8988T (cell line): Measurements from ENCODE around the gene MMP2.

Experiments
- DNase-seq: peaks from one replicate; pipeline ENCODE4 v3.0.0; 2011

Gene MMP2

DNA sequence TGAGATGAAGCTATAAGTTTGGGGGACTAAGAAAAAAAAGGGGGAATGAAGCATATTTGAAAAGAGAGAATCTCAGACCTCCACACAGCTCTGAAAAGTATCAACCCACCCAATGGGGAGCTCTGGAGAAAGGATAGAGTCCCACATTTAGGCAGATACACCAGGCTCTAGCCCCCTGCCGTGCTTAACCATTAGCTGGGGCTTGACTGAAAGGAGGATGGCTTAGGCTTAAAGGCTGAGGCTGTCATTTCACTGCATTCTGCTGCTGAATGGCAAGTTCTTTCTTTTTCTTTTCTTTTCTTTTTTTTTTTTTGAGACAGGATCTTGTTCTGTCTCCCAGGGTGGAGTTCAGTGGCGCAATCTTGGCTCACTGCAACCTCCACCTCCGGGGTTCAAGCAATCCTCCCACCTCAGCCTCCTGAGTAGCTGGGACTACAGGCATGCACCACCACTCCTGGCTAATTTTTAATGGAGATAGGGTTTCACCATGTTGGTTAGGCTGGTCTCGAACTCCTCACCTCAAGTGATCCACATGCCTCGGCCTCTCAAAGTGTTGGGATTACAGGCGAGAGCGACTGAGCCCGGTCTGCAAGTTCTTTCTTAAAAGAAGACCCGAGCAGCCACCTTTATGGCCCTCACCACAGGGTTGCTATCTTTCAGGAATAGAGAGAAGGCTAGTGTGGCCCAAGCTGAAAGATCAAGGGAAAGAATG is 9.0 kb upstream of the MMP2 start:
- DNase-seq, result no peak

DNA sequence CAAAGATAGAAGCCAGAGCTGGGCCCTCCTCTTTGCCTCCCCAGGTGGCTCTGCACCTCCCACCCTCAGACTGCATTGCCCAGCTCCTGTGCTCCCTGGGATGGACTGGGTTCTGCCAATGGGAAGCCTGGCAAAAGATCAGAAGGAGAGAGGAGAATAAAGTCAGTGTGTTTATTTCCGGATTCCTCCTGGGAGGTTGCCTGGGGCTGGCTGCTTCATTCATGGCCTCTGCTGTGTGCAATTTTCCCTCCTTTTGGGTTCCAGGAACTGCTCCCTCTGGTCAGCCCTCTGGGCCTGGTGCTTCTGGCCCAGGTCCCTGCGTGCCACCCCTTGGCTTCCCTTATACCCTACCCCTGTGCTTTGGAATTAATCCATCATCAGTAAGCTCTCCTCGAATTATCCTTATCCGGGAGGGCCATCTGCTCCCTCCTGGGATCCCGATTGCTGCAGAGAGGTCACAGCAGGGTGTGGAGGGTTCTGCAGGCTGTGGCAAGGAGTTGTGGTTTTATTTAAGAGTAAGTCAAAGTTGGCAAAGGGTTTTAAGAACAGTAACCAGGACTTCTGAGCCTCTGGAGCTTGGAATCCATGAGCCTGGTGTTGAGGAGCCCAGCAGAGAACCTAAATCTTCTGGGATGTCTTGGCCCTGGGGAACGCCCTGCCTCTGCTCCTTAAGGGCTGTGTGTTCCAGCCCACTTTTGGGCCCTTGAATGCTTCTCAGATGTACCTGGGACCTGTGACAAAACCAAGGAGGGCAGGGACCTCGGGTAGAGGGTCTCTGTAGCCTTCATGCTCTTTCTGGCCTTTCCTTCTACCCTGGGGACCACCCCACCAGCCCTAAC is 8.2 kb upstream of the MMP2 start:
- DNase-seq, result no peak

DNA sequence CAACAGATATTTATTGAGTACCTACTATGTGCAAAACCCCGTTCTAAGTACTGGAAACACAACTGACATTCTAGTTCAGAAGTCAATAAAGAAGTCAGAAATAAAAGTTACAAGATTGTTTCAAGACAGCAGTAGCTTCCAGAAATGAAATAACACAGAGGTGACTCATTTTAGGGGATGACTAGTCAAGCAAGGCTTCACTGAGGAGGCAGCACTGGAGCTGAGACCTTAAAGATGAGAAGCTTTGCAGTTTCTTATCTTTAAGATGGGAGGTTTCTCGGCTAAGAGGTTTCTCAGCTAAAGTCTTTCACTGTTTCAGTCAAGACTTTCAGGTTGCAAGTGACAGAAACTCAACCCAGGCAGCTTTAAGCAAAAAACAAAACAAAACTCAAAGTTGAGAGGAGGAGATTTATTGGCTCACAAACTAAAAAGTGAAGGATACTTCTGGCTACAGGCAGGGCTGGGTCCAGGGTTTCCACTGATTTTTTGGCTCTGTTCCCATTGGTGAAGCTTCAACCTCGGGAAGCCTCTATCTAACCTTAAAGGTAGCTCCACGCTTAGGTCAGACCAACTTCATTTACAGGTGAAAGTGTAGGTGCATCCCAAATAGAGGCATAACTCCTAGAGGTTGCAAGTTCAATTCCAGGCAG is 7.4 kb upstream of the MMP2 start:
- no peak for DNase-seq

DNA sequence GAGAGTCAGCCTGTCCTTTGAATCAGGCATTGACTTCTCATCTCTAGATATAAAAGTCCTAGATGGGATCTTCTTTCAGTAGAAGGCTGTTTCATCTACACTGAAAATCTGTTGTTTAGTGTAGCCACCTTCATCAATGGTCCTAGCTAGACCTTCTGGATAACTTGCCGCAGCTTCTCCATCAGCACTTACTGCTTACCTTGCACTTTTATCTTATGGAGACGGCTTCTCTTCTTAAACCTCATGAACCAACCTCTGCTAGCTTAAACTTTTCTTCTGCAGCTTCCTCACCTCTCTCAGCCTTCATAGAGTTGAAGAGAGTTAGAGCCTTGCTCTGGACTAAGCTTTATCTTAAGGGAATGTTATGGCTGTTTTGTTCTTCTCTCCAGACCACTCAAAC is 5.4 kb upstream of the MMP2 start:
- no peak for DNase-seq

DNA sequence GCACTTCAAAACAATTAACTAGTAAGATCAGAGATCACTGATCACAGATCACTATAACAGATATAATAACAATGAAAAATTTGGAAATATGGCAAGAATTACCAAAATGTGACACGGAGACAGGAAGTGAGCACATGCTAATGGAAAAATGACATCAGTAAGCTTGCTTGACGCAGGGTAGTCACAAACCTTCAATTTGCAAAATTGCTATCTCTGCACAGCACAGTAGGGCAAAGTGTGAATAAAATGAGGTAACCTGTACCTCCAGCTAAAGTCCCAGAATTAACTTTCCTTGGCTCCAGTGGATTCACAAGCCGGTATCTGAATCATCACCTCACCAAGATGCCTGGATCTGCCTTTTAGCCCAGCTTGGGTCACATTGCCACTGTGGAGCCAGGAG is 4.2 kb upstream of the MMP2 start:
- DNase-seq, result no peak

DNA sequence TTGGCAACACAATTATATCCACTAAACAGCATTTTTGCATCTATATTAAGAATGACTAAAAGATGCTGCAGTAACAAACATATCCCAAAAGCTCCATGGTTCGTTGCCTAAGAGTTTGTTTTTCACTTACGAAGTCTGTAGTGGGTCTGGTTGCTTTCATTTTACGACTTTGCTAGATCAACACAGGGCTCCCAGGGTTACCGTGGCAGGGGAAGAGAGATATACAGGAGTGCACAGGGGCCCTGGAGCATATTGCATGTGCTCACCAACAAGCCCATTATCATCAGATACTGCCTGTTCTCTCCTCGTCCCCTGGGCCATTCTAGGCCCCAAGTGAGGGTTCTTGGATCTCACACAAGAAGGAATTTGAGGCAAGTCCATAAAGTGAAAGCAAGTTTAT is 3.1 kb upstream of the MMP2 start:
- DNase-seq, result no peak

GRCh38 chr16:55476625-55477533 is 2.1 kb upstream of the MMP2 start:
- no peak for DNase-seq

- DNase-seq, result no peak
These were observed 1.3 kb upstream of the MMP2 start for GRCh38 chr16:55477736-55478135.

DNA sequence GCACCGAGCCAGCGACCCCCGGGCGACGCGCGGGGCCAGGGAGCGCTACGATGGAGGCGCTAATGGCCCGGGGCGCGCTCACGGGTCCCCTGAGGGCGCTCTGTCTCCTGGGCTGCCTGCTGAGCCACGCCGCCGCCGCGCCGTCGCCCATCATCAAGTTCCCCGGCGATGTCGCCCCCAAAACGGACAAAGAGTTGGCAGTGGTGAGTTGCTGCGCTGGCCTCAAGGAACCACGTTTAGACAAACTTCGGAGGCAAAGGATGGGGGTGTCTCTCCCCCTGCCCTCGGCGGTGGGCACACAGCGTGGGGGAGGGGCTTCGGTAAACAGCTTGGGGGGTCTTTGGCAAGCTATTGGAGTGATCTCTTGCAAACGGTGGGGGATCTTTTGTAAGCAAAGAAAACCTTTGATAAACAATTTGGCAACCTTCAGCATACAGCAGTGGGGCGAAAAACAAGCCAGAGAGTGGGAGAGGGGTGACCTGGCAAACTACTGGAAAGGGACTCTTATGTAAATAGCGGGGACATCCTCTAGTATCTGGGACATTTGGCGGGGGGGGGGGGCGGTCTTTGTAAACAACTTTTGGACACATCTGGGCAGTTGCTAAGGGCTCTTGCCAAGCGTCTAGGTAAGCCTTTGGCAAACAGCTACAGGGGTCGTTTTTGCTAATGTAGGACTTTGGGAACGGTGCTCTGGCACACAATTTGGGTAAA is 587 bp downstream of the MMP2 start:
- no peak for DNase-seq

DNA sequence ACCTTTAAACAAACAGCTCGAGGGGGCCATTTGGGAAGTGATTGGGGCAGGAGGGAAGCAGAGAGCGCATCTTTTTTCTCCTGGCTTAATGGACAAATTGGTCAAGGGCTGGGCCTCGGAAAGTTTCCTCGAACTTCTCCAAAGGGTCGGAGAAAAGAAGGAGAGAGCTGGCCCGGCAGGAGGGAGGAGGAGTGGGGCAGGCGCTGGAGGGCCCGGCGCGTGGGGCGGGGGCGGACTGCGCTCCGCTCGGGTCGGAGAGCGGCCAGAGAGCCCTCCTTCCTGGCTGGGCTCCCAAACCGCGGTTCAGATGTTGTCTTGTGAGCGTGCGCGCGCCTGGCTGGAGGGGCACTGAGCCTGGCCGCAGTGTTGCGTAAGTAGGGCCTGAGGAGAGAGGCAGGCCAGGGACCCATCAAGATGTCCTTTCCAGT is 1.2 kb downstream of the MMP2 start:
- no peak for DNase-seq

- no peak for DNase-seq
These were observed 2.0 kb downstream of the MMP2 start for GRCh38 chr16:55481023-55481422.

GRCh38 chr16:55482056-55482455 is 3.1 kb downstream of the MMP2 start:
- no peak for DNase-seq

DNA sequence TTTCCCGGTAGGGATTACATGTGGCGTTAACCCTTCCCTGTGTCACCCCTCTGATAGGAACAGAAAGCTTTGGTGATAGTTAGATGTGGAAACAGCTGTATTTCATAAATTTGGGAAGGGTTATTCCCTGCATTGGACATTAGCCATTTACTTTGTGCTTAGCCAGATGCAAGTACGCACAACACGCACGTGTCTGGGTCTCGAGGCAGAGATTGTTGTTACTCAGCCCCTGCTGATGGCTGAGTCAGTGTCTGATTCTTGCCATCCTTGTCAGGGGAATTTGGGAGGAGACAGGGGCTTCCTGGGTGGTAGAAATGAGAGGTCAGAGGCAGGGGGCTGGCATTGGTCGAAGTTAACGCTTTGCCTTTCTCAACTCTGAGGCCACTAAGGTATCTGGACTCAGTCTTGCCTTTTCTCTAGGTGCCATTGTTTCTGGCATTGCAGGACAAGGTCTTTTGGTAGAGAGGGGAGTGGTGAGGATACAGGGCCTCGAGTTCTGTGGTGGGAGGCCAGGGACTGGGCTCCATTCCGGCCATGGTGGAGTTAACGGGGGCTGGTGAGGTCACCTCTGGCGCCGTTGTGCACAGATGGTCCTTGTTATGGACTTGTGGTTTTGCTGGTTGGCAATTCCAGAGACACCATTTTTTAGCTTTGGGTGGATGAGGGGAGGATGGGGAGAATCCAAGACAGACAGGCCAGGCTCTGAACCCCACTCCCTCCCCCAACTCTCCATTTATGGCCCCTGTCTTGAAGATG is 8.2 kb downstream of the MMP2 start:
- DNase-seq, result no peak

GRCh38 chr16:55488306-55488705 is 9.3 kb downstream of the MMP2 start:
- DNase-seq, result no peak

DNA sequence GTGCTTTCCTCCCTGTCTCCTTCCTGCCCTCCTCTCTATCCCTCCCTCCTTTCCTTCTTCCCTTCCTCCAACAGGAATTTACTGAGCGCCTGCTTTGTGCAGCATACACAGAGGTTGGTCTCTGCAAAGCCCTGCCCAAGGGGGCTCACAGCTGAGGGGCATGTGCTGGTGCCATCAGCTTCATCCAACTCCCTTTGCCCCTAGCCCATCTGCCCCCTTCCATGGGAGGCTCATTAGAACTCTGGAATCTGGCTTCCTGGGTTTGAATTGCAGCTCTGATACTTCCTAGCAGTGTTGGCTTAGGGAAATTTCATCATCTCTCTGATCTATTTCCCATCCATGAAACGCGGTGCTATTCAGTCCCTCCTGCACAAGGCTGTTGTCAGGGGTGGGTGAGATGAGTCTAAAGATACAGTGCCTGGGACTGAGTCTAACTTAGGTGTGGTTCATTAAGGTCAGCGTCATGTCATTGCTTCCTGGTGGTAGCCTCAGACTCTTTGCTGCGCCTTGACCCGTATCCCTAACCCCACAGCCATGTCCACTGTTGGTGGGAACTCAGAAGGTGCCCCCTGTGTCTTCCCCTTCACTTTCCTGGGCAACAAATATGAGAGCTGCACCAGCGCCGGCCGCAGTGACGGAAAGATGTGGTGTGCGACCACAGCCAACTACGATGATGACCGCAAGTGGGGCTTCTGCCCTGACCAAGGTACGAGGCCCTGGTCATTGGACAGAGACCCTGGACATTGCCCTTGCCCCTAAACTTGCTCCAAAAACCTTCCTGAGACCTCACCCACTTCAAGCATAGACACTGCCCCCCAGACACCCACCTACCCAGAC is 10.3 kb downstream of the MMP2 start:
- no peak for DNase-seq

- DNase-seq, result peak; percentile 6
These were observed 10.9 kb downstream of the MMP2 start for GRCh38 chr16:55489956-55490265.

DNA sequence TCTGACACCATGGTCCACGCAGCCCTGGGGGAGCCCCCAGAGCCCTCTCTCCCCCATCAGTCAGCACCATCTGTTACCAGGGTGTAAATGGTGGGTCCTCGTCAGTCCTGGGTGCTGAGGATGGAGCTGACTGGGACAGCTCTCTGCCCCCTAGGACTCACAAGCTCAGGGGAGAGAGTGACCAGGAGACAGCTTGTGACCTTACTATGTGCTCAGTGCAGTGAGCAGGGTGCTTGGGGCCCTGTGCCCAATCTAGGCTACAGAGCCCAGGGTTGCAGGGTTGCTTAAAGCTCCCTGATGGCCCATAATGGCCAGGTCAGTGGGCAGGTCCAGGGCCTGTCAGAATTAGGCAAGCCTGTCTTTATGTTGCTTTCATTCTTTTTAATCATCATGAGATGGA is 11.3 kb downstream of the MMP2 start:
- DNase-seq, result peak; percentile 3

- no peak for DNase-seq
These were observed 12.7 kb downstream of the MMP2 start for GRCh38 chr16:55491691-55492090.

GRCh38 chr16:55492756-55493380 is 13.9 kb downstream of the MMP2 start:
- DNase-seq, result no peak

DNA sequence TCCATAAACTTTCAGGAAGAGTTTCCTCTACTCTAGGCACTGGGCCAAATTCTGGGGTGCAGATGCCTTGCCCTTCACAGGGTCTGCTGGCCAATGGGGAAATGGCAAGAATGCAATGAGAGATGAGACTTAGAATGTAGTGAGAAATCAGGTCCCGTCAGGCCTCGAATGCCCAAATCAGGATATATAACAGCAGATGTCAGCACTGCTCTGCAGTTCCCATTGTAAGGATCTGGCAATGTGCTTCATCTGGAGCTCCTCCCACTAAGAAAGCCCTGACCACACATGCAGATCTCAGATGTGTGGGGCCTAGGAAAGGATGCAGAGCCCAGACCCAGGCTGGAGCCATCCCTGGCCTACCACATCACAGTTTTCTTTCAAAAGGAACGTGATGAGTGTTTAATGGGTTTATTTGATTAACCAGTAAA is 16.0 kb downstream of the MMP2 start:
- peak; percentile 28 for DNase-seq
